K562 (cell line): ENCODE data around the gene DCTN1. TPM values are rescaled to one million over a fixed set of nuclear protein-coding genes. Genes with fewer than 3 reads are reported as not detected.

Source experiments
- ATAC-seq: fragments of 200-7000 bp; cut with Tn5 transposase; 3 replicates; pipeline ENCODE4 v1.9.1; 2020; ENCODE audit warnings: moderate library complexity
- BruUV-seq: library from RNA; stranded (reverse); fragments of 400-500 nt; replicated peaks from 2 replicates; lab custom pipeline; 2021; lab: Mats Ljungman, UMichigan
- CTCF ChIA-PET: fragments of 300-600 bp; formaldehyde crosslinking; extraction: SDS; loops from one replicate; lab custom pipeline; 2021; ENCODE audit warnings: low intra/inter-chr PET ratio; lab: Yijun Ruan, JAX
- POLR2A ChIA-PET: fragments of 300-600, 350-650 bp; sonication (Branson Sonifier 250); formaldehyde crosslinking; extraction: SDS; loops from one replicate; lab custom pipeline; 2021; ENCODE audit warnings: antibody characterized with exemption, inconsistent platforms; lab: Yijun Ruan, JAX
- DNase-seq, 4 experiments: peaks; one replicate each; pipeline versions ENCODE4 v3.0.0 to v3.0.0-alpha.2; 2011 to 2018; ENCODE audit warnings: low spot score in 3 of 4, mixed read lengths in 3 of 4; ENCODE audit errors: extremely low read depth in 1 of 4
- FAIRE-seq: peaks from 2 replicates; lab custom pipeline; 2011; peaks lifted over from hg19 to GRCh38; lab: Jason Lieb, UNC
- H2AFZ ChIP-seq: 2 replicates; pipeline ENCODE4 v1.6.0; 2011; ENCODE audit warnings: low read depth, low read length, control low read depth, inconsistent platforms
- H3K27ac ChIP-seq: fragments of 200-600 bp; 3 replicates; pipeline ENCODE4 v1.8.0; 2011; ENCODE audit warnings: low read depth, mild to moderate bottlenecking, control low read depth, inconsistent platforms, low read length, moderate library complexity, mixed read lengths; ENCODE audit errors: extremely low read depth
- H3K27me3 ChIP-seq, 2 experiments: fragments of 300-600 bp in 1 of 2; 2 replicates in 1 of 2; 3 replicates in 1 of 2; pipeline versions ENCODE4 v1.6.0 to v1.8.0; 2011; ENCODE audit warnings: inconsistent platforms in 2 of 2, low read length in 2 of 2, mild to moderate bottlenecking in 1 of 2, mixed read lengths in 1 of 2, moderate library complexity in 1 of 2; ENCODE audit not compliant: control insufficient read depth in 2 of 2, insufficient read depth in 2 of 2
- H3K36me3 ChIP-seq: fragments of 300-600 bp; 3 replicates; pipeline ENCODE4 v1.8.0; 2011; ENCODE audit warnings: mild to moderate bottlenecking, low read length, inconsistent platforms; ENCODE audit not compliant: control insufficient read depth, insufficient read depth
- H3K4me1 ChIP-seq, 2 experiments: fragments of 200-600 bp in 1 of 2; replicated peaks in 1 of 2; 2 replicates in 1 of 2; 3 replicates in 1 of 2; pipeline versions ENCODE4 v1.5.1 to v1.8.0; 2011; ENCODE audit warnings: inconsistent platforms in 2 of 2, low read length in 2 of 2, mild to moderate bottlenecking in 1 of 2, mixed read lengths in 1 of 2, moderate library complexity in 1 of 2; ENCODE audit not compliant: control insufficient read depth in 2 of 2, insufficient read depth in 2 of 2
- H3K4me2 ChIP-seq: 2 replicates; pipeline ENCODE4 v1.6.1; 2011; ENCODE audit warnings: low read length, control low read depth, inconsistent platforms, mixed read lengths; ENCODE audit not compliant: insufficient read depth
- H3K4me3 ChIP-seq: fragments of 200-600 bp; sonication (generic), shearing (Covaris generic); 2 replicates; pipeline ENCODE4 v1.5.1; 2016; ENCODE audit warnings: control low read depth, inconsistent platforms
- H3K79me2 ChIP-seq: fragments of 200-600 bp; 3 replicates; pipeline ENCODE4 v1.8.0; 2011; ENCODE audit warnings: low read length, inconsistent platforms; ENCODE audit not compliant: control insufficient read depth, insufficient read depth
- H3K9ac ChIP-seq, 2 experiments: 2 replicates each; pipeline versions ENCODE4 v1.6.0 to v1.6.1; 2011; ENCODE audit warnings: low read depth in 2 of 2, low read length in 2 of 2, control low read depth in 1 of 2, inconsistent platforms in 1 of 2, mild to moderate bottlenecking in 1 of 2, mixed read lengths in 1 of 2; ENCODE audit not compliant: insufficient read depth in 1 of 2
- H3K9me1 ChIP-seq: one replicate; pipeline ENCODE4 v1.6.0; 2011; ENCODE audit warnings: inconsistent platforms, mild to moderate bottlenecking, low read length, moderate library complexity; ENCODE audit not compliant: control insufficient read depth, insufficient read depth
- H3K9me3 ChIP-seq: replicated peaks from 2 replicates; pipeline ENCODE4 v1.5.1; 2011; ENCODE audit warnings: low read depth, low read length, inconsistent platforms; ENCODE audit not compliant: control insufficient read depth, insufficient read depth
- H4K20me1 ChIP-seq: replicated peaks from 2 replicates; pipeline ENCODE4 v1.6.1; 2011; ENCODE audit warnings: low read length, inconsistent platforms, mixed read lengths; ENCODE audit not compliant: control insufficient read depth, insufficient read depth
- ATF7 ChIP-seq: fragments of 450-650 bp; IDR thresholded peaks from 2 replicates; pipeline ENCODE4 v1.7.1; 2014; ENCODE audit warnings: mild to moderate bottlenecking, moderate library complexity
- KDM1A ChIP-seq, 2 experiments: fragments of 450-650 bp; IDR thresholded peaks; 2 replicates each; pipeline ENCODE4 v1.6.1; 2016; ENCODE audit warnings: mild to moderate bottlenecking in 2 of 2
- MEIS2 ChIP-seq: fragments of 450-650 bp; IDR thresholded peaks from 2 replicates; pipeline ENCODE4 v1.6.1; 2014; ENCODE audit warnings: mild to moderate bottlenecking; ENCODE audit not compliant: partially characterized antibody
- MIER1 ChIP-seq: fragments of 450-650 bp; IDR thresholded peaks from 2 replicates; pipeline ENCODE4 v1.6.1; 2016; ENCODE audit warnings: antibody characterized with exemption, mild to moderate bottlenecking, low read depth
- NONO ChIP-seq, 2 experiments: fragments of 200-400 bp in 1 of 2; fragments of 450-650 bp in 1 of 2; formaldehyde crosslinking in 1 of 2; IDR thresholded peaks; 2 replicates each; pipeline ENCODE4 v1.6.1; 2017; ENCODE audit warnings: low read depth in 2 of 2, mild to moderate bottlenecking in 2 of 2, moderate library complexity in 2 of 2, low read length in 1 of 2
- POLR2G ChIP-seq: fragments of 200-400 bp; formaldehyde crosslinking; IDR thresholded peaks from 2 replicates; pipeline ENCODE4 v1.6.1; 2017; ENCODE audit warnings: low read depth, mild to moderate bottlenecking, antibody characterized with exemption, low read length, moderate library complexity
- ZNF444 ChIP-seq: fragments of 250-450 bp; sonication (Bioruptor Pico); IDR thresholded peaks from 2 replicates; pipeline ENCODE4 v1.4.0; 2020; ENCODE audit warnings: mild to moderate bottlenecking, moderate library complexity
- WGBS: fragments of 100-300 bp; shearing (Covaris generic); methylation state at CpG from one replicate; pipeline ENCODE4 v1.1.6; 2016; ENCODE audit warnings: low coverage, mixed read lengths; ENCODE audit not compliant: insufficient coverage; ENCODE audit errors: missing lambda C conversion rate; 5-methylcytosine and 5-hydroxymethylcytosine counted together
- in situ Hi-C: fragments of 300-500 bp; cut with MboI; formaldehyde crosslinking; loops from 4 replicates; pipeline ENCODE4 v1.15.0; 2018; ENCODE audit warnings: inconsistent platforms, mixed read lengths
- intact Hi-C: fragments of 100-400 bp; cut with micrococcal nuclease; formaldehyde crosslinking; loops from 2 replicates; pipeline ENCODE4 v1.14.2; 2022
- polyA plus RNA-seq, 8 experiments: library from polyadenylated mRNA; depleted of rRNA in 4 of 8; stranded (reverse) in 5 of 8; unstranded in 3 of 8; fragments of >200 nt; fragmentation: Nextera tagmentation in 2 of 8; fragmentation: Illumina TruSeq in 1 of 8; extraction: Ambion mirVana in 2 of 8; extraction: Trizol in 1 of 8; gene quantifications; 2 replicates each; pipeline versions ENCODE4 v1.2.1 to v1.2.3, GENCODE V29; 2011 to 2014; ENCODE audit warnings: inconsistent platforms in 1 of 8, missing spikeins in 1 of 8
- total RNA-seq, 7 experiments: library from RNA; depleted of rRNA in 6 of 7; stranded (reverse); fragments of >200 nt in 6 of 7; fragmentation: Illumina TruSeq in 2 of 7; extraction: Trizol in 2 of 7; gene quantifications; 2 replicates each; pipeline versions ENCODE4 v1.2.1 to v1.2.3, GENCODE V29; 2011 to 2021; ENCODE audit warnings: low replicate concordance in 1 of 7

DCTN1 gene
- total and polyA plus RNA-seq, 9 of the 15 experiments (the other 6 are each of a cell fraction or from before 2014, with no cell fraction given): 23.9 to 71.7 (median 45.0) TPM

GRCh38 chr2:74373985-74374384 lies 6.1 kb downstream of the DCTN1 start:
- H3K79me2 ChIP-seq: no peaks in the 10 kb centered on the region
- H3K4me3 ChIP-seq: no peak overlapping the region
- H4K20me1 ChIP-seq: no peaks in the 10 kb centered on the region; the same call in 1 of the 2 replicates
- H3K27ac ChIP-seq: no peak overlapping the region
- H3K9me3 ChIP-seq: no peaks in the 10 kb centered on the region
- in situ Hi-C loops (no loop called here), intact Hi-C loops (no loop called here)
- no TSS peak for BruUV-seq
- H3K9me1 ChIP-seq: no peaks in the 10 kb centered on the region
- no peak overlapping the region for H3K9ac ChIP-seq
- no peak overlapping the region for H2AFZ ChIP-seq
- no peaks in the 10 kb centered on the region for H3K27me3 ChIP-seq
- WGBS: 89% methylated on average over 8 of the region's 8 CpGs
- no peak for FAIRE-seq
- DNase-seq: no peak
- ATAC-seq: no peak
- H3K4me1 ChIP-seq: peaks cover 4 to 15% of the 10 kb centered on the region in 2 experiments; a peak in 3 of 5 replicates
- H3K36me3 ChIP-seq: peaks cover 33% of the 10 kb centered on the region; the same call in 2 of the 3 replicates
- H3K4me2 ChIP-seq: no peak overlapping the region
- TF ChIP-seq ATF7 (no peak), MIER1 (no peak), NONO (IDR thresholded peaks at IDR 0.05; ENCODE audit: low read depth in 2 of 2, low read length in 1 of 2) (no peak), KDM1A (IDR thresholded peaks at IDR 0.05) (no peak), MEIS2 (no peak), ZNF444 (CRISPR knock-in tag) (no peak), POLR2G (no peak)
- ChIA-PET POLR2A (interaction anchor here (0.6 to 1.0 kb wide), 2 partner anchors 15 to 16 kb away, joined by 3 to 4 read pairs; no protein-coding TSS in a partner anchor), CTCF (no interaction called here)
